HG03064 (cell line): Measurements from ENCODE around the gene RAC2.

Experiments used
- ATAC-seq: cut with Tn5 transposase; IDR thresholded peaks from one replicate; pipeline ENCODE4 v1.9.1; 2021; ENCODE audit warnings: low read depth; ENCODE audit not compliant: unreplicated experiment

RAC2 gene

GRCh38 chr22:37244114-37244921, at the start of gene RAC2:
Gene RAC2, minus strand, starts transcription at chr22:37244269. Its CDS starts 121 bp downstream, at chr22:37244148.
- ATAC-seq = peak; percentile 38

- ATAC-seq = no peak
Measured at GRCh38 chr22:37293172-37293571, 49.1 kb upstream of the RAC2 start.

- no peak for ATAC-seq
Measured at GRCh38 chr22:37292641-37293040, 48.6 kb upstream of the RAC2 start.

GRCh38 chr22:37291559-37292298, 47.7 kb upstream of the RAC2 start:
- ATAC-seq = no peak

- no peak for ATAC-seq
Measured at GRCh38 chr22:37290737-37291136, 46.7 kb upstream of the RAC2 start.

GRCh38 chr22:37289156-37289735, 45.2 kb upstream of the RAC2 start:
- ATAC-seq = no peak

- ATAC-seq = no peak
Measured at GRCh38 chr22:37288521-37288920, 44.5 kb upstream of the RAC2 start.

GRCh38 chr22:37287550-37287951, 43.5 kb upstream of the RAC2 start:
- no peak for ATAC-seq

GRCh38 chr22:37285937-37286336, 41.9 kb upstream of the RAC2 start:
- ATAC-seq = no peak

- no peak for ATAC-seq
Measured at GRCh38 chr22:37284805-37285355, 40.8 kb upstream of the RAC2 start.

- no peak for ATAC-seq
Measured at GRCh38 chr22:37284126-37284804, 40.2 kb upstream of the RAC2 start.

- ATAC-seq = no peak
Measured at GRCh38 chr22:37283393-37283937, 39.4 kb upstream of the RAC2 start.

GRCh38 chr22:37282385-37282677, 38.3 kb upstream of the RAC2 start, which contains the start of gene CYTH4:
Gene CYTH4, plus strand, starts transcription at chr22:37282508. Its CDS starts 62 bp downstream, at chr22:37282570.
- ATAC-seq = no peak

GRCh38 chr22:37281646-37282384, 37.7 kb upstream of the RAC2 start:
- no peak for ATAC-seq

GRCh38 chr22:37281195-37281594, 37.1 kb upstream of the RAC2 start:
- ATAC-seq = no peak

- no peak for ATAC-seq
Measured at GRCh38 chr22:37280718-37281117, 36.6 kb upstream of the RAC2 start.

GRCh38 chr22:37279331-37280181, 35.5 kb upstream of the RAC2 start:
- no peak for ATAC-seq

- no peak for ATAC-seq
Measured at GRCh38 chr22:37278261-37278660, 34.2 kb upstream of the RAC2 start.

GRCh38 chr22:37277384-37277783, 33.3 kb upstream of the RAC2 start:
- no peak for ATAC-seq
